ENCODE measurements around the gene EXTL1. TPM values are rescaled to one million over a fixed set of nuclear protein-coding genes. Genes with fewer than 3 reads are reported as not detected.
"Not testable (repeated sequence)": the region's sequence is repeated elsewhere in the genome, so short reads cannot be mapped to it uniquely, and the experiment has no call there.

Gene EXTL1
- total RNA-seq, 1 experiment from 2014 or later = 0.15 TPM

GRCh38 chr1:25985670-25986069, 35.9 kb upstream of the EXTL1 start:
- no peak overlapping the region for H3K27ac ChIP-seq (ENCODE audit: low read depth, low read length)
- no peaks in the 10 kb centered on the region for H3K27me3 ChIP-seq (ENCODE audit: insufficient read depth, low read length)
- H3K4me2 ChIP-seq (ENCODE audit: low read length) = no peak overlapping the region
- no peaks in the 10 kb centered on the region for H3K4me1 ChIP-seq (ENCODE audit: control insufficient read depth in 1 of 2, insufficient read depth in 2 of 2, low read length in 2 of 2)
- H2AFZ ChIP-seq (ENCODE audit: low read depth, low read length, poor library complexity, severe bottlenecking) = no peak overlapping the region
- no peaks in the 10 kb centered on the region for H3K9me3 ChIP-seq (ENCODE audit: control insufficient read depth in 1 of 2, insufficient read depth in 1 of 2, low read depth in 1 of 2, low read length in 2 of 2)
- H3K79me2 ChIP-seq (ENCODE audit: insufficient read depth, low read length) = no peaks in the 10 kb centered on the region
- H3K9ac ChIP-seq (ENCODE audit: low read length) = no peak overlapping the region
- no TSS peak for BruUV-seq (replicated peaks)
- H3K4me3 ChIP-seq (replicated peaks in 1 of 2; ENCODE audit: low read depth in 1 of 2, low read length in 2 of 2) = no peak overlapping the region
- TF ChIP-seq TCF7L2 (IDR thresholded peaks at IDR 0.05; ENCODE audit: borderline replicate concordance, extremely low read depth, insufficient read depth, insufficient read length) (no peak), POLR2A (IDR thresholded peaks at IDR 0.05; ENCODE audit: borderline replicate concordance, extremely low read depth, insufficient read depth, insufficient read length) (no peak), FOSL1 (IDR thresholded peaks at IDR 0.05; ENCODE audit: low read depth) (no peak), POLR2AphosphoS5 (IDR thresholded peaks at IDR 0.05; ENCODE audit: low read depth, low read length) (no peak), REST (IDR thresholded peaks at IDR 0.05; ENCODE audit: low read depth) (no peak), SIN3A (IDR thresholded peaks at IDR 0.05; ENCODE audit: low read depth) (no peak), ELF1 (IDR thresholded peaks at IDR 0.05; ENCODE audit: borderline replicate concordance, low read depth) (no peak), ZFX (IDR thresholded peaks at IDR 0.05) (no peak), ZBTB33 (IDR thresholded peaks at IDR 0.05; ENCODE audit: extremely low read depth, insufficient replicate concordance, low read length) (no peak), JUND (IDR thresholded peaks at IDR 0.05) (no peak), ZNF274 (IDR thresholded peaks at IDR 0.05; ENCODE audit: low read depth, low read length) (no peak), SP1 (IDR thresholded peaks at IDR 0.05; ENCODE audit: low read depth) (no peak), ATF3 (IDR thresholded peaks at IDR 0.05) (no peak), MAX (IDR thresholded peaks at IDR 0.05) (no peak), EZH2phosphoT487 (IDR thresholded peaks at IDR 0.05; ENCODE audit: borderline replicate concordance) (no peak), SRF (IDR thresholded peaks at IDR 0.05; ENCODE audit: low read depth) (no peak)
- ATAC-seq (no peak), DNase-seq (ENCODE audit: low read depth, low spot score) (no peak)
- H3K36me3 ChIP-seq (ENCODE audit: control insufficient read depth in 1 of 2, insufficient read depth in 2 of 2, low read length in 2 of 2) = peaks cover 4 to 13% of the 10 kb centered on the region in 2 experiments; a peak in 3 of 4 replicates
- no peaks in the 10 kb centered on the region for H4K20me1 ChIP-seq (ENCODE audit: insufficient read depth)
- ChIA-PET CTCF (no interaction called here), RAD21 (ENCODE audit: low non-redundant PET in 1 of 2, low total read pairs in 2 of 2, uncharacterized antibody in 2 of 2, unreplicated experiment in 2 of 2) (no interaction called here), POLR2A (no interaction called here)
- intact Hi-C loops (cut with micrococcal nuclease) = no loop called here
- no peaks in the 10 kb centered on the region for H3K9me2 ChIP-seq (ENCODE audit: insufficient read depth)

GRCh38 chr1:25986773-25987172, 34.8 kb upstream of the EXTL1 start:
- H3K9ac ChIP-seq (ENCODE audit: low read length); BruUV-seq (replicated peaks); DNase-seq (ENCODE audit: low read depth, low spot score); CTCF ChIA-PET; H3K9me3 ChIP-seq (ENCODE audit: control insufficient read depth in 1 of 2, insufficient read depth in 1 of 2, low read depth in 1 of 2, low read length in 2 of 2); H3K4me2 ChIP-seq (ENCODE audit: low read length); ATAC-seq; H3K27ac ChIP-seq (ENCODE audit: low read depth, low read length); H4K20me1 ChIP-seq (ENCODE audit: insufficient read depth); H3K79me2 ChIP-seq (ENCODE audit: insufficient read depth, low read length); POLR2A ChIA-PET; H3K4me3 ChIP-seq (replicated peaks in 1 of 2; ENCODE audit: low read depth in 1 of 2, low read length in 2 of 2); H3K9me2 ChIP-seq (ENCODE audit: insufficient read depth); H3K27me3 ChIP-seq (ENCODE audit: insufficient read depth, low read length); H2AFZ ChIP-seq (ENCODE audit: low read depth, low read length, poor library complexity, severe bottlenecking); RAD21 ChIA-PET (ENCODE audit: low non-redundant PET in 1 of 2, low total read pairs in 2 of 2, uncharacterized antibody in 2 of 2, unreplicated experiment in 2 of 2); intact Hi-C loops (cut with micrococcal nuclease); H3K4me1 ChIP-seq (ENCODE audit: control insufficient read depth in 1 of 2, insufficient read depth in 2 of 2, low read length in 2 of 2): not testable (repeated sequence)
- H3K36me3 ChIP-seq (ENCODE audit: control insufficient read depth in 1 of 2, insufficient read depth in 2 of 2, low read length in 2 of 2) = peaks cover 4 to 11% of the 10 kb centered on the region in 2 experiments; a peak in 3 of 4 replicates
